Epidermal melanocyte (primary cell): ENCODE data around the gene HOXB3.

Experiments
- DNase-seq: peaks from one replicate; pipeline ENCODE4 v3.0.0; 2011; ENCODE audit warnings: low spot score; ENCODE audit not compliant: insufficient read length

Gene HOXB3

GRCh38 chr17:48599354-48599753 is 9.3 kb upstream of the HOXB3 start:
- no peak for DNase-seq

- DNase-seq: no peak
Observed at GRCh38 chr17:48598736-48599135, 8.7 kb upstream of the HOXB3 start.

GRCh38 chr17:48597778-48598631 is 8.0 kb upstream of the HOXB3 start:
- DNase-seq: peak; percentile 44

GRCh38 chr17:48597528-48597777 is 7.4 kb upstream of the HOXB3 start:
- DNase-seq: no peak

- no peak for DNase-seq
Observed at GRCh38 chr17:48596735-48597527, 6.9 kb upstream of the HOXB3 start.

GRCh38 chr17:48596000-48596734 is 6.1 kb upstream of the HOXB3 start:
- no peak for DNase-seq

GRCh38 chr17:48595278-48595999 is 5.4 kb upstream of the HOXB3 start:
- DNase-seq: no peak

GRCh38 chr17:48594538-48595277 is 4.7 kb upstream of the HOXB3 start:
- DNase-seq: no peak

GRCh38 chr17:48593840-48594537 is 3.9 kb upstream of the HOXB3 start:
- DNase-seq: peak; percentile 95

- no peak for DNase-seq
Observed at GRCh38 chr17:48593126-48593829, 3.2 kb upstream of the HOXB3 start, which contains the start of gene HOXB5. HOXB5 (minus strand) TSS chr17:48593779; CDS start chr17:48593682, 97 bp downstream.

GRCh38 chr17:48592577-48592976 is 2.5 kb upstream of the HOXB3 start:
- no peak for DNase-seq

GRCh38 chr17:48592057-48592514 is 2.0 kb upstream of the HOXB3 start:
- DNase-seq: no peak

GRCh38 chr17:48591255-48592056 is 1.4 kb upstream of the HOXB3 start:
- no peak for DNase-seq

GRCh38 chr17:48590607-48591161 is 643 bp upstream of the HOXB3 start:
- DNase-seq: no peak

- DNase-seq: no peak
Observed at GRCh38 chr17:48589060-48589830, 796 bp downstream of the HOXB3 start.

GRCh38 chr17:48588528-48588927 is 1.5 kb downstream of the HOXB3 start:
- no peak for DNase-seq

GRCh38 chr17:48588074-48588415 is 2.0 kb downstream of the HOXB3 start:
- DNase-seq: no peak
